GM12801 (cell line): ENCODE measurements around the gene TMEM187.

ENCODE experiments used
- CTCF ChIP-seq: IDR thresholded peaks from one replicate; pipeline ENCODE4 v1.5.1; 2011; ENCODE audit warnings: control low read depth; ENCODE audit not compliant: insufficient read length; ENCODE audit errors: extremely low read depth

TMEM187 gene

GRCh38 chrX:153926858-153927671 is 45.5 kb upstream of the TMEM187 start:
- no peak for TF ChIP-seq CTCF

GRCh38 chrX:153927672-153927921 is 45.0 kb upstream of the TMEM187 start:
- TF ChIP-seq CTCF, result no peak

- TF ChIP-seq CTCF, result no peak
Observed at GRCh38 chrX:153927922-153928760, 44.4 kb upstream of the TMEM187 start.

GRCh38 chrX:153928846-153929245 is 43.7 kb upstream of the TMEM187 start:
- no peak for TF ChIP-seq CTCF

GRCh38 chrX:153929576-153929975 is 43.0 kb upstream of the TMEM187 start:
- TF ChIP-seq CTCF, result no peak

GRCh38 chrX:153930011-153930910 is 42.3 kb upstream of the TMEM187 start:
- TF ChIP-seq CTCF, result no peak

- no peak for TF ChIP-seq CTCF
Observed at GRCh38 chrX:153931151-153931550, 41.4 kb upstream of the TMEM187 start.
